ENCODE measurements around the gene NOSTRIN.

- TF ChIP-seq CTCF (IDR thresholded peaks at IDR 0.05; ENCODE audit: insufficient read depth, low read length, poor library complexity, severe bottlenecking), result no peak
- no peak for TF ChIP-seq EZH2phosphoT487 (conservative IDR thresholded peaks at IDR 0.05; ENCODE audit: low read length)
Measured at GRCh38 chr2:168821992-168822391, 19.6 kb downstream of the NOSTRIN start.

Measured in SU-DHL-6 (cell line).